ENCODE measurements around the gene PRG3. TPM values are rescaled to one million over a fixed set of nuclear protein-coding genes. Genes with fewer than 3 reads are reported as not detected.

PRG3 gene, protein sequence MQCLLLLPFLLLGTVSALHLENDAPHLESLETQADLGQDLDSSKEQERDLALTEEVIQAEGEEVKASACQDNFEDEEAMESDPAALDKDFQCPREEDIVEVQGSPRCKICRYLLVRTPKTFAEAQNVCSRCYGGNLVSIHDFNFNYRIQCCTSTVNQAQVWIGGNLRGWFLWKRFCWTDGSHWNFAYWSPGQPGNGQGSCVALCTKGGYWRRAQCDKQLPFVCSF
- total RNA-seq = not detected in 2 replicates

DNA sequence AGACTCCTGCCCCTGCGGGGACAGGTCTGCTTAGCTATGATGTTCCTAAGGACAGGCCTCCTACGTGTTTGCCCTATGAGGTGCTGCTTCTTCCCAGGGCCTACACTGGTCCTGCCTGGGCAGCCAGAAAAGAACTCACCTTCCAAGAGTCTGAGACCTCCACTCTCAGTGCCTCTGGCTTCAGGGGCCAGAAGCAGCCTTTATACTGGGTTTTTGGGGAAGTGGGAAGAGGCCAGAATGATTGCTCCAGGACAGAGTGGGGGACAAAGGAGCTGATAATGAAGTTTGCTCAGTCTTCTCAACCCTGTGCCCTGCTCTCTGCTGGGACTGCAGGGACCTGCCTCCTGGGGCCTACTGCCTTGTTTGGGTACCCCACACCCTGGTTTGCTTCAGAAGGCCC lies at the start of gene PRG3:
Gene PRG3, minus strand, starts transcription at position 176 of the 400 bp plus-strand sequence. CDS start 442 bp downstream, outside the sequence.

DNA sequence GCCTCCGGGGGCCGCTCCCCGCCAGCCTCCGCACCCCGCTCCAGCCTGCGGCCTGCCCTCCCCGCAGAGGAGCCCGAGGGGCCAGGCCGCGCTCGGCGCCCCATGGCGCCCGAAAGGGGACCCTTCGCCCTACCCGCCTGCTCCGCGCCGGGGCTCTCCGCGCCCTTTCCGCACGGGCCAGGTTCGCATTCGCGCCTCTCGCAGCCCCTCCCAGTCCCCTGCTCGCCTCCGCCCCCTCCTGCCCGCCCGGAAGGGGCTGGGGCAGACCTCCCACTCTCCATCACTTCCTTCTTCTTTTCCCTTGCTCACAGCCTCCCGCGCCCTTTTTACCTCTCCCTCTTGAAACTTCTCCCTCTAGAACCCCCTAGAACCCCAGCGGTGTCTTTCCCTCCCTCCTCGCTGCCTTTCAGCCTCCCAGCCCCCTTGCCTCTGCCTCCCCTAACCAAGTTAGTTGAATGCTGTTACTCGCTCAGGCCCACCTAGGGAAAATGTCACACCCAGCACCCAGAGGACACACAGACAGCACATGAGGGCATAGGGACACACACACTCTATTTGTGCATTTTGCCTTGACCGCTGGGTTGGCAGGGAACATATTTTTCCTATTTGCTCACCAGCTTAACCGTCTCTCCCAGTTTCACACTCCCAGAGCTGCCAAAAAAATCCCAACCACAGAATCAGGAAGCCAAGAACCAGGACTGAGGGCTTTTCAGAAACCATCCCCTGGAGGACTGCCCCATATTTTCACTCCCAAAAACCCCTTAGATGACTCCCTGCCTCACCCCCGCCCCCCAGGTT lies 46.2 kb upstream of the PRG3 start, which contains the start of gene SLC43A3:
Gene SLC43A3, minus strand, starts transcription at position 193 of the 798 bp plus-strand sequence. CDS start 949 bp downstream, outside the sequence.

DNA sequence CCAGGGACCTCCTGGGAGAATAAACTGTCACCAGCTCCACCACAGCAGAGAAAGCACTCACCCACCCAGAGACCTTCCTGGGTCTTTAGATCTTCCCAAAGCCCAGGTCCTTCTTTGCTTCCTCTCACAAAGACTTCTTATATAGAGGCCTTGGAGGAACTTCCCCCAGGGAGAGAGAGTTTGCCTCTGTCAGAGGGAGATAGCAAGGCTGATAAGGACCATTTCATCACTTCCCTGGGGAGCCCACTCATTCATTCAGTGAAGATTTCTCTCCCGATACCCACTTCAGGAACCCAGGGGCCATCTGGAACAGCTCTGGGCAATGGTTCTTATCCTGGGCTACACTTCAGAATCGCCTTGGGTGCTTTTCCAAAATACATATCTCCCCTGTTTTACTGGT lies 9.6 kb upstream of the PRG3 start, which contains the start of gene PRG2:
Gene PRG2, minus strand, starts transcription at position 116 of the 400 bp plus-strand sequence. CDS start 706 bp downstream, outside the sequence.

DNA sequence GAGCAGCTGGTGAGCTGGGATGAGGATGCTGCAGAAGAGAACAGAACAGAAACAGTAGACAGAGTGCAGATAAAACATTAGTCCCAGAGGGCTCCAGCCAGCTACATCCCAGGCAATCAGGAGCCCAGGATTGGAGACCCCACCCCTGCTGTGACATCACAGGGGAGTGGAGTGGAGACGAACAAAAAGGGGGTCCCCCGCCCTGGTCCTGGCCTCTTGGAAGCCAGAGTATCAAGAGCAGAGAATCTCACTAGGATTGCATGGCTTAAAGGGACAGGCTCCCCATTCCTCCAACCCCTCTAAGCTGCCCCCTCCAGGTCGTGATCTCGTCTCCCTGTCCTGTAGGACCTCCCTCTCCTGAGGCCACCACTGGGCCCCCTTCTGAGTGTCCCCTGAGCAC lies 42.8 kb downstream of the PRG3 start, which contains the start of gene P2RX3:
Gene P2RX3, plus strand, starts transcription at position 211 of the 400 bp plus-strand sequence. CDS start 199 bp downstream, outside the sequence.

DNA sequence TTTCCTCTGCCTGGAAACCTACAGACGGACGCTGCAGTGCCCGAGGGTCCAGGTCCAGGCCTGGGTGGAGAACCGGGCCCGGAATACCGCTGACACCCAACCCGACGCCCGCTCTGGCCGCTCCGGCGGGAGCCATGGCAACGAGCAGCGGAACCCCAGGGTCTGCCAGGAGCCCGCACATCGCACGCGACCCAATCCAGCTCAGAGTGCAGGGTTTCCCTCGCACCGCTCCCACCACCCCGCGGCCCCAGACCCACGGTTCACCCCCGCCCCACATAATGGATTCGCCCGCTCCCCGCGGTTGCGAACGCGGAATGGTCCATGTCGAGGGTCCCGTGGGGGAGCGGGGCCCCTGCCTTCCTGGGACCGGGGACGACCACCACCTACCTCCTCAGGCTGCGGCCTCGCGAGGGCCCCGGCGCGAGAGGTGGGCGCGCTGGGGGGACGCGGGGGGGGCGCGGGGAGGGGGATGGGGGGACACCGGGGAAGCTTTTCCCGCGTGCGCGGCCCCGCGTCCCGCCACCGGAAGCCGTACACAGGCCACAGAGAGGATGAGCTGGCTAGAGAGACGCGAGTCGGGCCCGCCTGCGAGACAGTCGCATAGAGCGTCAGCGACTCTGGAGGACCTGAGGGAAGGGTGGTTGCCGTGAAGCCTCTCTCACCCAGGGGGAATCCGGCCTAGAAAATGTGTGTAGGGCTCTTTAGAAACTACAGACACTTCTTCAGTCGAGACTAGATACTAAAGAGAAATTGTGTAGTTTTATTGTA lies 45.4 kb downstream of the PRG3 start, which contains the start of gene SSRP1:
Gene SSRP1, minus strand, starts transcription at position 550 of the 768 bp plus-strand sequence. CDS start 771 bp downstream, outside the sequence.

Other genes starting within 250 kb of the PRG3 start
- not detected in 2 replicates for gene LRRC55, start 199.2 kb downstream of the PRG3 start, total RNA-seq
- gene APLNR, start 143.9 kb downstream of the PRG3 start, total RNA-seq = 0.48 TPM in 1 of 2 replicates, not detected in the other
- 64.3 and 75.8 TPM in 2 replicates for gene TNKS1BP1, start 56.2 kb downstream of the PRG3 start, total RNA-seq
- gene SSRP1, start 45.3 kb downstream of the PRG3 start, total RNA-seq = 83.9 and 99.4 TPM in 2 replicates
- gene P2RX3, start 42.8 kb downstream of the PRG3 start, total RNA-seq = not detected in 2 replicates
- not detected in 2 replicates for gene PRG2, start 9.5 kb upstream of the PRG3 start, total RNA-seq
- gene SLC43A3, start 46.0 kb upstream of the PRG3 start, total RNA-seq = 107 and 123 TPM in 2 replicates
- under 0.01 and 0.19 TPM in 2 replicates for gene RTN4RL2, start 79.4 kb upstream of the PRG3 start, total RNA-seq
- 10.7 and 13.1 TPM in 2 replicates for gene SLC43A1, start 134.6 kb upstream of the PRG3 start, total RNA-seq
- 31.0 and 40.9 TPM in 2 replicates for gene TIMM10, start 149.6 kb upstream of the PRG3 start, total RNA-seq
- gene SMTNL1, start 156.4 kb upstream of the PRG3 start, total RNA-seq = not detected in 2 replicates
- gene UBE2L6, start 186.5 kb upstream of the PRG3 start, total RNA-seq = 19.6 and 29.1 TPM in 2 replicates
- gene SERPING1, start 216.5 kb upstream of the PRG3 start, total RNA-seq = not detected in 2 replicates